Central memory CD4-positive, alpha-beta T cell (primary cell): ENCODE data around the gene SLC12A9.
"Not testable (repeated sequence)": the region's sequence is repeated elsewhere in the genome, so short reads cannot be mapped to it uniquely, and the experiment has no call there.

Experiments used
- DNase-seq: peaks from one replicate; pipeline ENCODE4 v3.0.0; 2022

The SLC12A9 gene

GRCh38 chr7:100826514-100827329 lies 25.8 kb upstream of the SLC12A9 start:
- DNase-seq = no peak

GRCh38 chr7:100827330-100828226 lies 24.9 kb upstream of the SLC12A9 start, which contains the start of gene EPHB4:
TSS of gene EPHB4 (minus strand) at chr7:100827523. CDS start at chr7:100827030, 493 bp downstream.
- no peak for DNase-seq

GRCh38 chr7:100829150-100829716 lies 23.3 kb upstream of the SLC12A9 start:
- no peak for DNase-seq

GRCh38 chr7:100830396-100830795 lies 22.1 kb upstream of the SLC12A9 start:
- no peak for DNase-seq

GRCh38 chr7:100832281-100832633 lies 20.3 kb upstream of the SLC12A9 start:
- DNase-seq = no peak

- DNase-seq = no peak
These were observed 16.4 kb upstream of the SLC12A9 start for GRCh38 chr7:100835903-100836811.

GRCh38 chr7:100836812-100837098 lies 15.8 kb upstream of the SLC12A9 start:
- DNase-seq = no peak

GRCh38 chr7:100837099-100837836 lies 15.2 kb upstream of the SLC12A9 start:
- peak; percentile 58 for DNase-seq

- DNase-seq = no peak
These were observed 13.2 kb upstream of the SLC12A9 start for GRCh38 chr7:100839361-100839760.

- no peak for DNase-seq
These were observed 11.9 kb upstream of the SLC12A9 start for GRCh38 chr7:100840470-100841100.

GRCh38 chr7:100847360-100847759 lies 5.2 kb upstream of the SLC12A9 start:
- no peak for DNase-seq

GRCh38 chr7:100854146-100854895 lies 1.8 kb downstream of the SLC12A9 start:
- no peak for DNase-seq

- DNase-seq = not testable (repeated sequence)
These were observed 2.4 kb downstream of the SLC12A9 start for GRCh38 chr7:100854899-100855298.

- DNase-seq = no peak
These were observed 3.0 kb downstream of the SLC12A9 start for GRCh38 chr7:100855515-100855914.

- no peak for DNase-seq
These were observed 4.4 kb downstream of the SLC12A9 start for GRCh38 chr7:100856871-100857282.

GRCh38 chr7:100859856-100860255 lies 7.3 kb downstream of the SLC12A9 start:
- no peak for DNase-seq

- DNase-seq = no peak
These were observed 8.4 kb downstream of the SLC12A9 start for GRCh38 chr7:100860702-100861615.

- no peak for DNase-seq
These were observed 9.1 kb downstream of the SLC12A9 start for GRCh38 chr7:100861616-100861985.

GRCh38 chr7:100863406-100863950 lies 11.0 kb downstream of the SLC12A9 start:
- DNase-seq = no peak
